GM21515 (cell line): Measurements from ENCODE around the gene E2F2.
"Not testable (repeated sequence)": the region's sequence is repeated elsewhere in the genome, so short reads cannot be mapped to it uniquely, and the experiment has no call there.

ENCODE experiments used
- ATAC-seq: cut with Tn5 transposase; IDR thresholded peaks from one replicate; pipeline ENCODE4 v1.9.1; 2021; ENCODE audit not compliant: unreplicated experiment

E2F2 gene

GRCh38 chr1:23525558-23526250 is 5.3 kb downstream of the E2F2 start:
- no peak for ATAC-seq

- no peak for ATAC-seq
Measured at GRCh38 chr1:23524716-23525401, 6.2 kb downstream of the E2F2 start.

- ATAC-seq, result no peak
Measured at GRCh38 chr1:23524163-23524562, 6.9 kb downstream of the E2F2 start.

- no peak for ATAC-seq
Measured at GRCh38 chr1:23522244-23522982, 8.6 kb downstream of the E2F2 start.

GRCh38 chr1:23521588-23521987 is 9.4 kb downstream of the E2F2 start:
- no peak for ATAC-seq

- ATAC-seq, result no peak
Measured at GRCh38 chr1:23517581-23517980, 13.5 kb downstream of the E2F2 start.

GRCh38 chr1:23515905-23516304 is 15.1 kb downstream of the E2F2 start:
- ATAC-seq, result no peak

- no peak for ATAC-seq
Measured at GRCh38 chr1:23514111-23514679, 16.8 kb downstream of the E2F2 start.

GRCh38 chr1:23509896-23510295 is 21.1 kb downstream of the E2F2 start:
- ATAC-seq, result no peak

- ATAC-seq, result no peak
Measured at GRCh38 chr1:23506376-23507107, 24.5 kb downstream of the E2F2 start.

GRCh38 chr1:23505851-23506250 is 25.2 kb downstream of the E2F2 start:
- no peak for ATAC-seq

- ATAC-seq, result not testable (repeated sequence)
Measured at GRCh38 chr1:23504156-23504555, 26.9 kb downstream of the E2F2 start.

GRCh38 chr1:23502951-23503350 is 28.1 kb downstream of the E2F2 start:
- ATAC-seq, result no peak

GRCh38 chr1:23500466-23500865 is 30.6 kb downstream of the E2F2 start:
- ATAC-seq, result no peak

GRCh38 chr1:23497777-23498439 is 33.1 kb downstream of the E2F2 start:
- no peak for ATAC-seq

GRCh38 chr1:23496490-23497181 is 34.4 kb downstream of the E2F2 start:
- no peak for ATAC-seq

GRCh38 chr1:23494836-23495235 is 36.2 kb downstream of the E2F2 start:
- ATAC-seq, result not testable (repeated sequence)

GRCh38 chr1:23492776-23493175 is 38.3 kb downstream of the E2F2 start:
- not testable (repeated sequence) for ATAC-seq

- no peak for ATAC-seq
Measured at GRCh38 chr1:23492132-23492720, 38.8 kb downstream of the E2F2 start.
